GM19240 (cell line): ENCODE results near the gene NEK5.

Source experiments
- DNase-seq: peaks from one replicate; pipeline ENCODE4 v3.0.0; 2011; ENCODE audit warnings: low spot score; ENCODE audit not compliant: insufficient read length

NEK5 gene

DNA sequence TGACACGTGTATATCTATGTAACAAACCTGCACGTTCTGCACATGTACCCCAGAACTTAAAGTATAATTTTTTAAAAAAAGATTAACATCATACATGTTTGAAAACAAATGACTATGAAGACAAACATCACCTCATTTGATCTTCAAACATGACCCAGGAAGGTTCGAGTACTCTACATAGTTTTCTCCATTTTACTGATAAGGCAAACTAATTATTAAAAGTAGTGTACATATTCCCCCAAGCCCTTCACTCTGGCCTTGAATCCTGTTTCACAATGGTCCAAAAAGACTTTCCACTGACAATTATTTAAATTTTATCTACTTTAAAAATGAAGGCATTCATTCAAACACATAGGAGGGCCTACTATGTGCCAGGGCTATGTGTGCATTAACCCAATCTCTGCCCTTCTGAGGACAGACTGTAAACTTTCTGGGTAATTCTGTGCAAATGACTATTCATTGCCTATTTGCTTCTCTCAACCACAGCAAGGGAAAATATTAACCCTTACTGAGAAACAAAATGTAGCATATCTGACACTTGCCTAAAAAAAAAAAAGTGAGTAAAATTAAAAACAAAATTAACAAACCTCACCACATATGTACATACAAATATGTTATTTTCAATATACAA, 139.8 kb downstream of the NEK5 start:
- no peak for DNase-seq
